Lung (tissue), 12 donors: Measurements from ENCODE around the gene TMEM259. TPM values are rescaled to one million over a fixed set of nuclear protein-coding genes. Genes with fewer than 3 reads are reported as not detected.

Source experiments
- ATAC-seq: fragments of 200-7000 bp; cut with Tn5 transposase; one replicate; pipeline ENCODE4 v1.9.1; 2020; ENCODE audit warnings: moderate number of reproducible peaks; ENCODE audit not compliant: insufficient read depth, low FRiP score
- DNase-seq, 3 donors: peaks; one replicate each; pipeline ENCODE4 v3.0.0-alpha.2; 2013 to 2017
- H3K27ac ChIP-seq, 2 donors: one replicate each; pipeline ENCODE4 v1.5.1; 2013; ENCODE audit warnings: mild to moderate bottlenecking in 2 of 2, moderate library complexity in 2 of 2, control low read depth in 1 of 2, inconsistent platforms in 1 of 2, low read depth in 1 of 2, low read length in 1 of 2
- H3K27me3 ChIP-seq, 3 donors: one replicate each; pipeline ENCODE4 v1.5.1; 2013; ENCODE audit warnings: low read length in 2 of 3; ENCODE audit not compliant: control insufficient read depth in 3 of 3, insufficient read depth in 3 of 3
- H3K36me3 ChIP-seq, 4 donors: one replicate each; pipeline ENCODE4 v1.5.1; 2013; ENCODE audit warnings: low read length in 4 of 4, mild to moderate bottlenecking in 1 of 4, moderate library complexity in 1 of 4; ENCODE audit not compliant: control insufficient read depth in 4 of 4, insufficient read depth in 4 of 4
- H3K4me1 ChIP-seq, 5 donors: one replicate each; pipeline ENCODE4 v1.5.1; 2013; ENCODE audit warnings: low read length in 5 of 5, mild to moderate bottlenecking in 2 of 5, moderate library complexity in 1 of 5; ENCODE audit not compliant: control insufficient read depth in 5 of 5, insufficient read depth in 5 of 5
- H3K4me3 ChIP-seq: one replicate; pipeline ENCODE4 v1.5.1; 2013; ENCODE audit warnings: mild to moderate bottlenecking, control low read depth, moderate library complexity
- H3K9ac ChIP-seq, 2 donors: one replicate each; pipeline ENCODE4 v1.5.1; 2013; ENCODE audit warnings: low read length in 2 of 2, control low read depth in 1 of 2; ENCODE audit not compliant: insufficient read depth in 1 of 2
- H3K9me3 ChIP-seq, 4 donors: one replicate each; pipeline ENCODE4 v1.5.1; 2013; ENCODE audit warnings: low read length in 3 of 4, mild to moderate bottlenecking in 1 of 4, moderate library complexity in 1 of 4; ENCODE audit not compliant: control insufficient read depth in 4 of 4, insufficient read depth in 3 of 4
- WGBS, 2 donors: extraction: QIAGEN DNeasy Blood & Tissue Kit; methylation state at CpG; one replicate each; pipeline ENCODE4 v1.1.7; 2013; 5-methylcytosine and 5-hydroxymethylcytosine counted together
- polyA plus RNA-seq, 2 donors: library from polyadenylated mRNA; stranded (reverse); fragments of 200-250 nt; gene quantifications; one replicate each; pipeline ENCODE4 v1.2.1, GENCODE V29; 2013
- total RNA-seq, 2 donors: library from RNA; depleted of rRNA in 1 of 2; stranded (reverse); fragments of >200 nt in 1 of 2; gene quantifications; one replicate each; pipeline ENCODE4 v1.2.1, GENCODE V29; 2014 to 2021
- TF ChIP-seq, protein P1 (sequence below): IDR thresholded peaks from 2 replicates; pipeline ENCODE4 v1.5.1; 2012; ENCODE audit warnings: mild to moderate bottlenecking; ENCODE audit errors: control extremely low read depth, extremely low read depth
- donor health status: control.
- donor health status: control.
- donor health status: Bipolar disorder and iron deficiency.
- donor health status: healthy.
- donor health status: DM: yes; HTN: yes; CAD: no.

Gene TMEM259
- total and polyA plus RNA-seq, 4 donors, result 61.1 to 262 (median 195) TPM

DNA sequence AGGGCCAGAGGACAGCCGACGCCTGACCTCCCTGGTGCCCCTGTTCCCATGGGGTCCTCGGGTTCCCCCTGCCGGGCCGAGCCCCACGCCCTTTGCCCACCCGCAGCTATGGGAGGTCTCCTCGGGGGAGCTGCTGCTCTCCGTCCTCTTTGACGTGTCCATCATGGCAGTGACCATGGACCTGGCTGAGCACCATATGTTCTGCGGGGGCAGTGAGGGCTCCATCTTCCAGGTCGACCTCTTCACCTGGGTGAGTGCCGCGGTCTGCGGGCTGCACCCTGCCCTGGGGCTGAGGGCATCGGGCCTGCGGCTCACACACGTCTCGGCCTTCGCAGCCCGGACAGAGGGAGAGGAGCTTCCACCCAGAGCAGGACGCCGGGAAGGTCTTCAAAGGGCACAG is 30.2 kb downstream of the TMEM259 start:
- Histone ChIP-seq H3K9me3 (no peaks in the 10 kb centered on the region), H3K27ac (no peak overlapping the region), H3K4me1 (peaks cover 0 to 2% (median 0%) of the 10 kb centered on the region in 5 donors), H3K9ac (no peak overlapping the region), H3K4me3 (no peak overlapping the region), H3K36me3 (peaks cover 0 to 50% (median 8%) of the 10 kb centered on the region in 4 donors), H3K27me3 (no peaks in the 10 kb centered on the region)
- DNase-seq, result no peak
- WGBS, 2 donors, result 92 to 95% methylated on average over 23 of the region's 23 CpGs
- ATAC-seq, result no peak
- TF ChIP-seq, protein P1, sequence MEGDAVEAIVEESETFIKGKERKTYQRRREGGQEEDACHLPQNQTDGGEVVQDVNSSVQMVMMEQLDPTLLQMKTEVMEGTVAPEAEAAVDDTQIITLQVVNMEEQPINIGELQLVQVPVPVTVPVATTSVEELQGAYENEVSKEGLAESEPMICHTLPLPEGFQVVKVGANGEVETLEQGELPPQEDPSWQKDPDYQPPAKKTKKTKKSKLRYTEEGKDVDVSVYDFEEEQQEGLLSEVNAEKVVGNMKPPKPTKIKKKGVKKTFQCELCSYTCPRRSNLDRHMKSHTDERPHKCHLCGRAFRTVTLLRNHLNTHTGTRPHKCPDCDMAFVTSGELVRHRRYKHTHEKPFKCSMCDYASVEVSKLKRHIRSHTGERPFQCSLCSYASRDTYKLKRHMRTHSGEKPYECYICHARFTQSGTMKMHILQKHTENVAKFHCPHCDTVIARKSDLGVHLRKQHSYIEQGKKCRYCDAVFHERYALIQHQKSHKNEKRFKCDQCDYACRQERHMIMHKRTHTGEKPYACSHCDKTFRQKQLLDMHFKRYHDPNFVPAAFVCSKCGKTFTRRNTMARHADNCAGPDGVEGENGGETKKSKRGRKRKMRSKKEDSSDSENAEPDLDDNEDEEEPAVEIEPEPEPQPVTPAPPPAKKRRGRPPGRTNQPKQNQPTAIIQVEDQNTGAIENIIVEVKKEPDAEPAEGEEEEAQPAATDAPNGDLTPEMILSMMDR, result no peak

DNA sequence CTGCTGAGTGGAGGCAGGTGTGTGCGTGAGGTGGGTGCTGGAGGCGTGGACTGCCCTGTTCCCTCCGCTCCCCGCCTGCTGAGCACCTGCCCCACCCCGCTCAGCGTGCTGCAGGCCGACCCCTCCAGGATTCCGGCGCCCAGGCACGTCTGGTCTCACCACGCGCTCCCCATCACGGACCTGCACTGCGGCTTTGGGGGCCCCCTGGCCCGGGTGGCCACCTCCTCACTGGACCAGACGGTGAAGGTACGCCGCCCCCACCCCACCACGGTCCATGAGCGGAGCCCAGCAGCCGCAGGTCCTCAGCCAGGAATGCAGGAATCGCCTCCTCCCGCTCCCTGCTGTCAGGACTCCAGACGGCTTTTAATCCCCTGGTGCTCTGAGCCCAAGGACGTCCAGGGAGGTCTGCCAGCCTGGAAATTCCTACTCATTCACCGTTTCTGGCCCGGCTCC is 30.8 kb downstream of the TMEM259 start:
- no peak overlapping the region for H3K27ac ChIP-seq
- H3K9me3 ChIP-seq, result no peaks in the 10 kb centered on the region
- H3K27me3 ChIP-seq, result no peaks in the 10 kb centered on the region
- H3K4me1 ChIP-seq, result peaks cover 0 to 1% (median 0%) of the 10 kb centered on the region in 5 donors
- H3K36me3 ChIP-seq, result peaks cover 0 to 50% (median 9%) of the 10 kb centered on the region in 4 donors
- H3K4me3 ChIP-seq, result no peak overlapping the region
- TF ChIP-seq, protein P1, result no peak
- H3K9ac ChIP-seq, result no peak overlapping the region
- ATAC-seq (no peak), DNase-seq (no peak)
- 88 to 92% methylated on average over 27 of the region's 27 CpGs for WGBS, 2 donors

DNA sequence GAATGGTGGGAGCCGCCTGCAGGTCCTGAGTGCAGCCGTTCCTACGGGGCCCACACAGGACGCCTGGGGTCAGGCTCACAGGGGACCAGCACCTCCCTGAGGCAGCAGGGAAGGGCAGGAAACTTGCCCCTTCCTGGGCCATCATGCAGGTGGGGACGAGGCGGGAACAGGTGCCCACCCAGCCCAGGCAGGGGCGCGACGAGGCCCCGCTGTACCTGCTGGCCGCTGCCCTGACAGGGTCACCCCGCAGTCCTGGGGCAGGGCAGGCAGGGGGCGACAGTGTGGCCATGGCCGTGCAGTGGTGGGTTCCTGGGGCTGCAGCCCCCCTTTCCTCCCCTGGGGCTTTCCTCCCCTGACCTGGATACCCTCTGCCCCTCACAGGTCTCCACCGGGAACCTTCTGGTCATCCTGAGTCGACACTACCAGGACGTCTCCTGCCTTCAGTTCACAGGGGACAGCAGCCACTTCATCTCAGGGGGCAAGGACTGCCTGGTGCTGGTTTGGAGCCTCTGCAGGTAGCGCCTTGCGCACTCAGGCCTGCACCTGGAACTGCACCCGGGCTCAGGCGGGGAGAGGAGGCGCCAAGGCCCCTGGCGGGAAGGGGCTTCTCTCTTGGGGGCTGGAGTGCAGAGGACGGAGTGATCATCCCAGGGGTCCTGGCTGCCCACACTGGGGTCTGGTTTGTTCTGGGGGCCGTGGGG is 31.4 kb downstream of the TMEM259 start:
- WGBS, 2 donors, result 89% methylated on average over 24 to 25 of the region's 25 CpGs
- no peaks in the 10 kb centered on the region for H3K9me3 ChIP-seq
- H3K27ac ChIP-seq, result no peak overlapping the region
- peaks cover 0 to 5% (median 0%) of the 10 kb centered on the region in 5 donors for H3K4me1 ChIP-seq
- TF ChIP-seq, protein P1, result no peak
- DNase-seq, result no peak
- ATAC-seq, result no peak
- H3K27me3 ChIP-seq, result no peaks in the 10 kb centered on the region
- no peak overlapping the region for H3K4me3 ChIP-seq
- no peak overlapping the region for H3K9ac ChIP-seq
- peaks cover 0 to 49% (median 9%) of the 10 kb centered on the region in 4 donors for H3K36me3 ChIP-seq
